ENCODE results near the gene DIPK1B. TPM values are rescaled to one million over a fixed set of nuclear protein-coding genes. Genes with fewer than 3 reads are reported as not detected.

The DIPK1B gene
- 6.4 to 9.1 TPM (median 8.0 TPM) in 5 replicates for total RNA-seq (2022; extraction: Qiagen RNA extraction)

GRCh38 chr9:136711751-136712689 lies at the start of gene DIPK1B:
Gene DIPK1B (plus strand): TSS chr9:136712572. CDS start chr9:136712666, 94 bp downstream.

GRCh38 chr9:136662656-136663581 lies 49.5 kb upstream of the DIPK1B start, which contains the start of gene EGFL7:
Gene EGFL7 (plus strand): TSS chr9:136662916. CDS start chr9:136668283, 5,367 bp downstream.

GRCh38 chr9:136686794-136687711 lies 25.3 kb upstream of the DIPK1B start, which contains the start of gene AGPAT2:
Gene AGPAT2 (minus strand): TSS chr9:136687457. CDS start chr9:136687357, 100 bp downstream.

GRCh38 chr9:136742591-136743391 lies 30.4 kb downstream of the DIPK1B start, which contains the start of gene LCN10:
Gene LCN10 (minus strand): TSS chr9:136742940. CDS start chr9:136742903, 37 bp downstream.

GRCh38 chr9:136748201-136748600 lies 35.8 kb downstream of the DIPK1B start, which contains the start of gene LCN6:
Gene LCN6 (minus strand): TSS chr9:136748525. CDS start chr9:136748483, 42 bp downstream.

GRCh38 chr9:136764301-136764891 lies 52.0 kb downstream of the DIPK1B start, which contains the start of gene LCN15:
Gene LCN15 (minus strand): TSS chr9:136764518. CDS start chr9:136764488, 30 bp downstream.

Other genes starting within 250 kb of the DIPK1B start
- gene SEC16A, start 229.5 kb upstream of the DIPK1B start, total RNA-seq (2022; extraction: Qiagen RNA extraction), result 54.8 to 61.7 TPM (median 59.6 TPM) in 5 replicates
- 9.3 to 12.0 TPM (median 11.1 TPM) in 5 replicates for gene NOTCH1, start 166.5 kb upstream of the DIPK1B start, total RNA-seq (2022; extraction: Qiagen RNA extraction)
- gene EGFL7, start 49.7 kb upstream of the DIPK1B start, total RNA-seq (2022; extraction: Qiagen RNA extraction), result 35.0 to 59.2 TPM (median 54.3 TPM) in 5 replicates
- gene AGPAT2, start 25.1 kb upstream of the DIPK1B start, total RNA-seq (2022; extraction: Qiagen RNA extraction), result 72.0 to 106 TPM (median 101 TPM) in 5 replicates
- gene LCN10, start 30.4 kb downstream of the DIPK1B start, total RNA-seq (2022; extraction: Qiagen RNA extraction), result not detected in 5 replicates
- gene LCN6, start 36.0 kb downstream of the DIPK1B start, total RNA-seq (2022; extraction: Qiagen RNA extraction), result not detected in 5 replicates
- gene LCN8, start 45.7 kb downstream of the DIPK1B start, total RNA-seq (2022; extraction: Qiagen RNA extraction), result not detected in 5 replicates
- 0.03 to 0.13 TPM in 2 of 5 replicates, not detected in the others for gene LCN15, start 51.9 kb downstream of the DIPK1B start, total RNA-seq (2022; extraction: Qiagen RNA extraction)
- 60.3 to 79.3 TPM (median 78.5 TPM) in 5 replicates for gene TMEM141, start 78.8 kb downstream of the DIPK1B start, total RNA-seq (2022; extraction: Qiagen RNA extraction)
- gene CCDC183, start 83.8 kb downstream of the DIPK1B start, total RNA-seq (2022; extraction: Qiagen RNA extraction), result 0.18 to 0.63 TPM (median 0.44 TPM) in 5 replicates
- 67.0 to 82.1 TPM (median 78.1 TPM) in 5 replicates for gene RABL6, start 95.4 kb downstream of the DIPK1B start, total RNA-seq (2022; extraction: Qiagen RNA extraction)
- 3.4 to 4.3 TPM (median 4.0 TPM) in 5 replicates for gene AJM1, start 129.9 kb downstream of the DIPK1B start, total RNA-seq (2022; extraction: Qiagen RNA extraction)
- gene PHPT1, start 136.8 kb downstream of the DIPK1B start, total RNA-seq (2022; extraction: Qiagen RNA extraction), result 221 to 341 TPM (median 305 TPM) in 5 replicates
- gene MAMDC4, start 139.8 kb downstream of the DIPK1B start, total RNA-seq (2022; extraction: Qiagen RNA extraction), result 2.6 to 4.2 TPM (median 4.0 TPM) in 5 replicates
- gene EDF1, start 153.7 kb downstream of the DIPK1B start, total RNA-seq (2022; extraction: Qiagen RNA extraction), result 387 to 521 TPM (median 446 TPM) in 5 replicates
- 43.3 to 61.4 TPM (median 48.8 TPM) in 5 replicates for gene TRAF2, start 173.9 kb downstream of the DIPK1B start, total RNA-seq (2022; extraction: Qiagen RNA extraction)
- gene FBXW5, start 232.2 kb downstream of the DIPK1B start, total RNA-seq (2022; extraction: Qiagen RNA extraction), result 71.5 to 97.8 TPM (median 91.7 TPM) in 5 replicates
- 0.62 to 1.7 TPM (median 1.2 TPM) in 5 replicates for gene C8G, start 232.7 kb downstream of the DIPK1B start, total RNA-seq (2022; extraction: Qiagen RNA extraction)
- gene LCN12, start 239.7 kb downstream of the DIPK1B start, total RNA-seq (2022; extraction: Qiagen RNA extraction), result 0.46 to 1.6 TPM (median 1.2 TPM) in 5 replicates